Measurements from ENCODE around the gene ELMO2.

The ELMO2 gene

GRCh38 chr20:46423882-46424482, 17.6 kb upstream of the ELMO2 start:
- no peaks in the 10 kb centered on the region for H3K27me3 ChIP-seq (ENCODE audit: insufficient read depth, low read depth, severe bottlenecking)
- no peaks in the 10 kb centered on the region for H3K36me3 ChIP-seq
- H3K27ac ChIP-seq: no peak overlapping the region
- no peak for TF ChIP-seq CTCF (IDR thresholded peaks at IDR 0.05; ENCODE audit: low read depth, low read length)
- H3K4me3 ChIP-seq (ENCODE audit: low read depth, low read length): no peak overlapping the region
- no peaks in the 10 kb centered on the region for H3K9me3 ChIP-seq (ENCODE audit: severe bottlenecking)
- DNase-seq: no peak

GRCh38 chr20:46423342-46423741, 16.9 kb upstream of the ELMO2 start:
- H3K4me3 ChIP-seq (ENCODE audit: low read depth, low read length): no peak overlapping the region
- no peaks in the 10 kb centered on the region for H3K36me3 ChIP-seq
- H3K27me3 ChIP-seq (ENCODE audit: insufficient read depth, low read depth, severe bottlenecking): no peaks in the 10 kb centered on the region
- no peak for DNase-seq
- no peak overlapping the region for H3K27ac ChIP-seq
- no peak for TF ChIP-seq CTCF (IDR thresholded peaks at IDR 0.05; ENCODE audit: low read depth, low read length)
- no peaks in the 10 kb centered on the region for H3K9me3 ChIP-seq (ENCODE audit: severe bottlenecking)

GRCh38 chr20:46420878-46421277, 14.5 kb upstream of the ELMO2 start:
- Histone ChIP-seq H3K9me3 (ENCODE audit: severe bottlenecking) (peaks cover 3% of the 10 kb centered on the region), H3K4me3 (ENCODE audit: low read depth, low read length) (no peak overlapping the region), H3K36me3 (no peaks in the 10 kb centered on the region), H3K27ac (no peak overlapping the region), H3K27me3 (ENCODE audit: insufficient read depth, low read depth, severe bottlenecking) (no peaks in the 10 kb centered on the region)
- no peak for DNase-seq
- TF ChIP-seq CTCF (IDR thresholded peaks at IDR 0.05; ENCODE audit: low read depth, low read length): no peak

GRCh38 chr20:46419882-46420281, 13.5 kb upstream of the ELMO2 start:
- peaks cover 3% of the 10 kb centered on the region for H3K9me3 ChIP-seq (ENCODE audit: severe bottlenecking)
- no peaks in the 10 kb centered on the region for H3K27me3 ChIP-seq (ENCODE audit: insufficient read depth, low read depth, severe bottlenecking)
- H3K36me3 ChIP-seq: no peaks in the 10 kb centered on the region
- no peak for DNase-seq
- no peak overlapping the region for H3K4me3 ChIP-seq (ENCODE audit: low read depth, low read length)
- no peak overlapping the region for H3K27ac ChIP-seq
- no peak for TF ChIP-seq CTCF (IDR thresholded peaks at IDR 0.05; ENCODE audit: low read depth, low read length)

GRCh38 chr20:46416839-46417238, 10.4 kb upstream of the ELMO2 start:
- H3K27me3 ChIP-seq (ENCODE audit: insufficient read depth, low read depth, severe bottlenecking): no peaks in the 10 kb centered on the region
- no peak overlapping the region for H3K27ac ChIP-seq
- H3K9me3 ChIP-seq (ENCODE audit: severe bottlenecking): peaks cover 3% of the 10 kb centered on the region
- no peak overlapping the region for H3K4me3 ChIP-seq (ENCODE audit: low read depth, low read length)
- H3K36me3 ChIP-seq: no peaks in the 10 kb centered on the region
- DNase-seq: no peak
- no peak for TF ChIP-seq CTCF (IDR thresholded peaks at IDR 0.05; ENCODE audit: low read depth, low read length)

GRCh38 chr20:46416421-46416820, 10.0 kb upstream of the ELMO2 start:
- Histone ChIP-seq H3K36me3 (no peaks in the 10 kb centered on the region), H3K9me3 (ENCODE audit: severe bottlenecking) (peaks cover 3% of the 10 kb centered on the region), H3K27ac (no peak overlapping the region), H3K27me3 (ENCODE audit: insufficient read depth, low read depth, severe bottlenecking) (no peaks in the 10 kb centered on the region), H3K4me3 (ENCODE audit: low read depth, low read length) (no peak overlapping the region)
- DNase-seq: no peak
- no peak for TF ChIP-seq CTCF (IDR thresholded peaks at IDR 0.05; ENCODE audit: low read depth, low read length)

All from WERI-Rb-1 (cell line).